ENCODE data around the gene CERS4.

Gene CERS4

DNA sequence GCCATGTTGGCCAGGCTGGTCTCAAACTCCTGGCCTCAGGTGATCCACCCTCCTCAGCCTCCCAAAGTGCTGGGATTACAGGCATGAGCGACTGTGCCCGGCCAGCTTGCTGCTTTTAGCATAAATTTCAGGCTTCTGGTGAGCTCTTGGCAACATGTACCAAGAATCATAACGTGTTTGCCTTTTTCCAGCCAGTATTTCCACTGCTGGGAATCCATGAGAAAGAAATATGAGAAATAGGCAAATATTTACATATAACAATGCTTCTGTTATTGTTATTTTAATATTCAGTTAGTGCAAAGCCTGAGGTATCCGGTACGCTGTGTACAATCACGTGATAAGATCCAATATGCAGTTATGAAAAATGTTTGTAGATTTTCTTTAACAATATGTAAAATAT is 29.2 kb upstream of the CERS4 start:
- no peak overlapping the region for H3K4me3 ChIP-seq (ENCODE audit: low read length)

DNA sequence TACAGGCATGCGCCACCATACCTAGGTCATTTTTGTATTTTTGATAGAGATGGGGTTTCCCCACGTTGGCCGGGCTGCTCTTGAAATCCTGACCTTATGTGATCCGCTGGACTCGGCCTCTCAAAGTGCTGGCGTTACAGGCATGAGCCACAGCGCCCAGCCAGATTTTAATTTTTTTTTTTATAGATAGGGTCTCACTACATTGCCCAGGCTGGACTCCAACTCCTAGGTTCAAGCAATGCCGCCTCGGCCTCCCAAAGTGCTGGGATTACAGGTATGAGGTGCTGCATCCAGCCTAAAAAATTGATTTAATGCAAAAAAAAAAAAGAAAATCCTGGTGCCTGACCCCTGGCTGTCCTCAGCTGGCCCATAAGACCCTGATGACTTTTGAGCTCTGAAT is 24.9 kb upstream of the CERS4 start:
- Histone ChIP-seq H3K4me3 (ENCODE audit: low read length) (no peak overlapping the region), H3K36me3 (ENCODE audit: control insufficient read depth, low read length) (no peaks in the 10 kb centered on the region), H3F3A (ENCODE audit: control insufficient read depth, insufficient read depth) (peaks cover 3% of the 10 kb centered on the region; the same call in 1 of the 2 replicates), H3K27me3 (ENCODE audit: control insufficient read depth, low read length) (peaks cover 14% of the 10 kb centered on the region; the same call in 1 of the 2 replicates), H3K9me2 (replicated peaks; ENCODE audit: control insufficient read depth, low read length) (no peaks in the 10 kb centered on the region), H3K4me2 (ENCODE audit: low read length) (no peak overlapping the region), H3K9me3 (ENCODE audit: control insufficient read depth, insufficient read depth, low read length) (no peaks in the 10 kb centered on the region), H3K4me1 (ENCODE audit: control insufficient read depth, low read length) (peaks cover 9% of the 10 kb centered on the region), H3K27ac (ENCODE audit: low read depth, low read length) (no peak overlapping the region), H4K20me1 (ENCODE audit: control insufficient read depth, insufficient read depth, low read depth, low read length) (no peaks in the 10 kb centered on the region), H3K79me2 (ENCODE audit: control insufficient read depth, low read length) (no peaks in the 10 kb centered on the region)
- no peak for TF ChIP-seq EZH2phosphoT487 (IDR thresholded peaks at IDR 0.05; ENCODE audit: borderline replicate concordance, low read length)
- TF ChIP-seq, protein P1, sequence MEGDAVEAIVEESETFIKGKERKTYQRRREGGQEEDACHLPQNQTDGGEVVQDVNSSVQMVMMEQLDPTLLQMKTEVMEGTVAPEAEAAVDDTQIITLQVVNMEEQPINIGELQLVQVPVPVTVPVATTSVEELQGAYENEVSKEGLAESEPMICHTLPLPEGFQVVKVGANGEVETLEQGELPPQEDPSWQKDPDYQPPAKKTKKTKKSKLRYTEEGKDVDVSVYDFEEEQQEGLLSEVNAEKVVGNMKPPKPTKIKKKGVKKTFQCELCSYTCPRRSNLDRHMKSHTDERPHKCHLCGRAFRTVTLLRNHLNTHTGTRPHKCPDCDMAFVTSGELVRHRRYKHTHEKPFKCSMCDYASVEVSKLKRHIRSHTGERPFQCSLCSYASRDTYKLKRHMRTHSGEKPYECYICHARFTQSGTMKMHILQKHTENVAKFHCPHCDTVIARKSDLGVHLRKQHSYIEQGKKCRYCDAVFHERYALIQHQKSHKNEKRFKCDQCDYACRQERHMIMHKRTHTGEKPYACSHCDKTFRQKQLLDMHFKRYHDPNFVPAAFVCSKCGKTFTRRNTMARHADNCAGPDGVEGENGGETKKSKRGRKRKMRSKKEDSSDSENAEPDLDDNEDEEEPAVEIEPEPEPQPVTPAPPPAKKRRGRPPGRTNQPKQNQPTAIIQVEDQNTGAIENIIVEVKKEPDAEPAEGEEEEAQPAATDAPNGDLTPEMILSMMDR (IDR thresholded peaks at IDR 0.05; ENCODE audit: low read depth, low read length, poor library complexity, severe bottlenecking): no peak

More for the DNA sequence above, 29.2 kb upstream of the CERS4 start:
- Histone ChIP-seq H3K36me3 (ENCODE audit: control insufficient read depth, low read length) (no peaks in the 10 kb centered on the region), H3K9me2 (replicated peaks; ENCODE audit: control insufficient read depth, low read length) (no peaks in the 10 kb centered on the region), H3K9me3 (ENCODE audit: control insufficient read depth, insufficient read depth, low read length) (no peaks in the 10 kb centered on the region), H3K4me2 (ENCODE audit: low read length) (no peak overlapping the region), H3K4me1 (ENCODE audit: control insufficient read depth, low read length) (no peaks in the 10 kb centered on the region), H3K27me3 (ENCODE audit: control insufficient read depth, low read length) (0 out of 2 replicates have a peak, but pooled peaks cover 2% of the 10 kb centered on the region), H4K20me1 (ENCODE audit: control insufficient read depth, insufficient read depth, low read depth, low read length) (no peaks in the 10 kb centered on the region), H3K27ac (ENCODE audit: low read depth, low read length) (no peak overlapping the region), H3F3A (ENCODE audit: control insufficient read depth, insufficient read depth) (no peaks in the 10 kb centered on the region), H3K79me2 (ENCODE audit: control insufficient read depth, low read length) (no peaks in the 10 kb centered on the region)
- no peak for TF ChIP-seq EZH2phosphoT487 (IDR thresholded peaks at IDR 0.05; ENCODE audit: borderline replicate concordance, low read length)
- TF ChIP-seq, protein P1 (IDR thresholded peaks at IDR 0.05; ENCODE audit: low read depth, low read length, poor library complexity, severe bottlenecking): no peak

DNA sequence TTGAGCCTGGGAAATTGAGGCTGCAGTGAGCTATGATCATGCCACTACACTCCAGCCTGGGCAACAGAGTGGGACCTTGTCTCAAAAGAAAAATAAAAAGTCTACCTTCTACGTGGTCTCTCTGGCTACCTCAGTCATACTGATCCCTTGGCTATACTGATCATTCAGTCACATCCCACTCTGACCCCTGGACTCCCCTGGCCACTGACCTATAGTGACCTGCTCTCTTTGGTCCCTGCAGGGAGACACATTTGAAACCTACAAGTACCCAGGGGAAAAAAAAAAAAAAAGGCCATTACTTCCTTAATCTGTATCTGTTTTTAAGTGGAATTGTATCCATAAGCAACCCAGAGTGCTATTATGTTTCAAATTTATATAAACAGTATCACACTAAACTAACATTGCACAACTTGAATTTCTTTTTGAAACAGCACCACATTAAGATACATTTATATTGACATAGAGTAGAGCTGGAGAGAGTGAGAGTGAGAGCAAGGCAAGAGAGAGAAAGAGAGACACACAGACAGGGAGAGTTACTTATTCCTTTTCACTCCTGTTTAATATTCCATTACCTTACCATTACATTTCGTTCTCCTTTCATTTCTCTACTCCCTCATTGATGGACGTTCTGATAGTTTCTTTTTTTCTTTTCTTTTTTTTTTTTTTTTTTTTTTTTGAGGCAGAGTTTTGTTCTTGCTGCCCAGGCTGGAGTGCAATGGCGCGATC is 23.7 kb upstream of the CERS4 start:
- no peaks in the 10 kb centered on the region for H3K36me3 ChIP-seq (ENCODE audit: control insufficient read depth, low read length)
- TF ChIP-seq, protein P1 (IDR thresholded peaks at IDR 0.05; ENCODE audit: low read depth, low read length, poor library complexity, severe bottlenecking): no peak
- no peak for TF ChIP-seq EZH2phosphoT487 (IDR thresholded peaks at IDR 0.05; ENCODE audit: borderline replicate concordance, low read length)
- H3F3A ChIP-seq (ENCODE audit: control insufficient read depth, insufficient read depth): peaks cover 5% of the 10 kb centered on the region; the same call in 1 of the 2 replicates
- H3K4me3 ChIP-seq (ENCODE audit: low read length): no peak overlapping the region
- no peaks in the 10 kb centered on the region for H4K20me1 ChIP-seq (ENCODE audit: control insufficient read depth, insufficient read depth, low read depth, low read length)
- H3K4me2 ChIP-seq (ENCODE audit: low read length): no peak overlapping the region
- H3K4me1 ChIP-seq (ENCODE audit: control insufficient read depth, low read length): peaks cover 9% of the 10 kb centered on the region
- H3K9me2 ChIP-seq (replicated peaks; ENCODE audit: control insufficient read depth, low read length): no peaks in the 10 kb centered on the region
- H3K27ac ChIP-seq (ENCODE audit: low read depth, low read length): no peak overlapping the region
- H3K9me3 ChIP-seq (ENCODE audit: control insufficient read depth, insufficient read depth, low read length): no peaks in the 10 kb centered on the region
- no peaks in the 10 kb centered on the region for H3K79me2 ChIP-seq (ENCODE audit: control insufficient read depth, low read length)
- peaks cover 14% of the 10 kb centered on the region; the same call in 1 of the 2 replicates for H3K27me3 ChIP-seq (ENCODE audit: control insufficient read depth, low read length)

Data from DOHH2 (cell line).